Body of pancreas (tissue), 4 donors: Measurements from ENCODE around the gene GALNT14. TPM values are rescaled to one million over a fixed set of nuclear protein-coding genes. Genes with fewer than 3 reads are reported as not detected.
A peak's percentile ranks its signal among the peaks of the same experiment; 100 is the strongest.

Experiments used
- ATAC-seq: fragments of 150-250 bp; one replicate; pipeline ENCODE4 v1.9.1; 2016
- DNase-seq, 4 donors: peaks; one replicate each; pipeline ENCODE4 v3.0.0-alpha.2; 2019
- H3K27ac ChIP-seq, 4 donors: fragments of 200-600 bp; sonication (generic); 1 replicate in 3 of 4; 2 replicates in 1 of 4; pipeline versions ENCODE4 v1.5.1 to v1.6.1; 2016 to 2019; ENCODE audit warnings: mild to moderate bottlenecking in 1 of 4, mixed read lengths in 1 of 4, moderate library complexity in 1 of 4
- H3K27me3 ChIP-seq, 2 donors: fragments of 200-600 bp; sonication (generic); one replicate each; pipeline ENCODE4 v1.6.0; 2016; ENCODE audit warnings: mild to moderate bottlenecking in 1 of 2
- H3K36me3 ChIP-seq, 2 donors: fragments of 200-600 bp; sonication (generic); replicated peaks in 1 of 2; 2 replicates each; pipeline ENCODE4 v1.5.1; 2016; ENCODE audit warnings: low read depth in 2 of 2; ENCODE audit not compliant: insufficient read depth in 1 of 2
- H3K4me1 ChIP-seq: fragments of 200-600 bp; sonication (generic); one replicate; pipeline ENCODE4 v1.6.0; 2016
- H3K4me3 ChIP-seq, 2 donors: fragments of 200-600 bp; sonication (generic); 1 replicate in 1 of 2; 2 replicates in 1 of 2; pipeline ENCODE4 v1.5.1; 2016 to 2019
- H3K9me3 ChIP-seq, 3 donors: fragments of 200-600 bp; sonication (generic); 1 replicate in 2 of 3; 2 replicates in 1 of 3; pipeline ENCODE4 v1.5.1; 2016
- CTCF ChIP-seq, 7 experiments: fragments of 450-650 bp in 4 of 7; fragments of 200-600 bp in 3 of 7; sonication (generic) in 3 of 7; IDR thresholded peaks; one replicate each; pipeline ENCODE4 v1.5.1; 2016 to 2019; ENCODE audit warnings: antibody characterized with exemption in 7 of 7
- POLR2A ChIP-seq, 3 donors: fragments of 450-650 bp; IDR thresholded peaks; one replicate each; pipeline ENCODE4 v1.6.1; 2016; ENCODE audit warnings: antibody characterized with exemption in 3 of 3, mild to moderate bottlenecking in 2 of 3
- WGBS, 2 donors: methylation state at CpG; one replicate each; pipeline ENCODE4 v1.1.5; 2017; 5-methylcytosine and 5-hydroxymethylcytosine counted together
- intact Hi-C: fragments of 100-400 bp; cut with DNase I; formaldehyde crosslinking; loops from one replicate; pipeline ENCODE4 v1.15.1; 2023
- total RNA-seq, 2 donors: library from RNA; depleted of rRNA; stranded (reverse); fragments of >200 nt; gene quantifications; one replicate each; pipeline ENCODE4 v1.1.0, GENCODE V29; 2016

Gene GALNT14
- total RNA-seq, 2 donors from 2014 or later = 2.6 to 6.7 TPM

- no peaks in the 10 kb centered on the region for H3K4me1 ChIP-seq
- DNase-seq (peak in 1 of 4 donors; percentile 13), ATAC-seq (no peak)
- 66 to 73% methylated on average over 3 of the region's 3 CpGs for WGBS, 2 donors
- H3K36me3 ChIP-seq = no peaks in the 10 kb centered on the region
- no peak overlapping the region for H3K4me3 ChIP-seq
- TF ChIP-seq POLR2A (IDR thresholded peaks at IDR 0.05) (no peak), CTCF (IDR thresholded peaks at IDR 0.05) (no peak)
- intact Hi-C loops = no loop called here
- peaks cover 0 to 7% (median 0%) of the 10 kb centered on the region in 3 donors for H3K9me3 ChIP-seq
- no peak overlapping the region for H3K27ac ChIP-seq
- no peaks in the 10 kb centered on the region for H3K27me3 ChIP-seq
These were observed 105.8 kb downstream of the GALNT14 start for GRCh38 chr2:31032475-31032874.

DNA sequence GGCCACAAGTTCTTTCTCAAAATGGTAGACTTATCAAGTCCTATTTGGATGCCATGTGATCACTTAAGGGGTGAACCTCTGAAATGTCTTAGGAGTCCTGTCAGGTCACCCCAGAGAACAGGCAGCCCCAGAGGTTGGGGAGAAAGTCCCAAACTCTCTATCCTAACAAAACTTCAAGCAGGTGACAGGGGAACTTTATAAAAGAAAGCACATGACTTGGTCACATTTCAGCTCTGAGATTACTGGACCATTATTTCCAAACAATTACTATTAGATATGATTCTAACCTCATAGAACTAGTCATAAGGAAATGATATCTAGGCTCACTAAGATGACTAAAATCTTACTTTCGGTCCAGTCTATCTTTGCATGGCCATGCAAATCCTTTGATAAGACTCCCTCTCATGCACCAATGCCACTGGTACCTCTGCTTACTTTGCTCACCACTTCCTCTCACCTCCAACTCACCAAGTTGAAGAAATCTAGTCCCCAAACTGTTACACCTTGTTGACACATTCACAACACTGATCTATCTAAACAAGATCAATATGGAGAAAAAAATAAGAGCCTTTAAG, 107.0 kb downstream of the GALNT14 start:
- Histone ChIP-seq H3K4me1 (no peaks in the 10 kb centered on the region), H3K36me3 (no peaks in the 10 kb centered on the region), H3K27ac (no peak overlapping the region), H3K4me3 (no peak overlapping the region), H3K9me3 (peaks cover 0 to 2% (median 0%) of the 10 kb centered on the region in 3 donors), H3K27me3 (no peaks in the 10 kb centered on the region)
- WGBS, 2 donors = 37 to 75% methylated on average over 1 of the region's 1 CpG
- no peak for TF ChIP-seq CTCF (IDR thresholded peaks at IDR 0.05)
- TF ChIP-seq POLR2A (IDR thresholded peaks at IDR 0.05) = no peak
- intact Hi-C loops = no loop called here
- ATAC-seq (no peak), DNase-seq (no peak)

DNA sequence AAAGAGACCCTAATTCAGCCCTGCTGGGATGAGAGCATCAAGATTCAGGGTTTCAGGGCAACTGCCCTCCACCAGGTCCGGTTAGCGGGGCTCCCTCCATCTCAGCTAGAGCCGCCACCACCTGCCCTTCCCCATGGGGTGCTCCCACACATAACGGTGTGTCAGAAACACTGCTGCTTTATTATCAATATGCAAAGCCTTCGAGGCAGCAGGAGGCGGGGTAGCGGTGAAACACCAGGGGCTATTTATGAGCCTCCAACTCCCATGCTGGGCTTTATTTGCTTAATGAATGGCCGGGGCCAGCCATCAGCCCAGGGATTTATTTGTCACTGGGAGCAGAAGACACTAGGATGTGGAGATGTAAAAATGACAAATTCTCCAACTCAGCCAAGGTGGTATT, 109.8 kb downstream of the GALNT14 start:
- intact Hi-C loops = no loop called here
- DNase-seq (no peak), ATAC-seq (no peak)
- Histone ChIP-seq H3K4me1 (no peaks in the 10 kb centered on the region), H3K27me3 (no peaks in the 10 kb centered on the region), H3K36me3 (no peaks in the 10 kb centered on the region), H3K27ac (no peak overlapping the region), H3K9me3 (no peaks in the 10 kb centered on the region), H3K4me3 (no peak overlapping the region)
- TF ChIP-seq CTCF (IDR thresholded peaks at IDR 0.05) = no peak
- TF ChIP-seq POLR2A (IDR thresholded peaks at IDR 0.05) = no peak
- 39 to 58% methylated on average over 8 of the region's 8 CpGs for WGBS, 2 donors

DNA sequence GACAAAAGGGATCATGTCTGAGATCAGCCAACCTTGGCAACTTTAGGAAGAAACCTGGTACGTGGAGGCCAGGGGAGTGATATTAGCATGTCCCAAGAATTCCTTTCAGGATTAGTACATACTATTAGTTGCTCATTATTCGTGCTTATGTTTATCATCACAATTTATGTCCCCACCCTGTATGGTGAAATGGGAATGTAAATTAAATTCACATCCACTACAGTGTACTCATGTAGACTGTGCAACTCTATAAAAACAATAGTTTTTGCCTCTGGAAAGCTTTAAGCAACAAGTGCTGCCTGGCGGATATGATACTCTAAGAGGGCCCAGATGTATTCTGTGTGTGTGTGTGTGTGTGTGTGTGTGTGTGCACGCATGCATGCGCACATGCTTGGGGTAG, 110.7 kb downstream of the GALNT14 start:
- Histone ChIP-seq H3K36me3 (no peaks in the 10 kb centered on the region), H3K4me1 (no peaks in the 10 kb centered on the region), H3K4me3 (no peak overlapping the region), H3K9me3 (no peaks in the 10 kb centered on the region), H3K27me3 (no peaks in the 10 kb centered on the region), H3K27ac (no peak overlapping the region)
- TF ChIP-seq POLR2A (IDR thresholded peaks at IDR 0.05) = no peak
- no peak for TF ChIP-seq CTCF (IDR thresholded peaks at IDR 0.05)
- WGBS, 2 donors = 82 to 93% methylated on average over 5 of the region's 5 CpGs
- intact Hi-C loops = no loop called here
- DNase-seq (no peak), ATAC-seq (no peak)

DNA sequence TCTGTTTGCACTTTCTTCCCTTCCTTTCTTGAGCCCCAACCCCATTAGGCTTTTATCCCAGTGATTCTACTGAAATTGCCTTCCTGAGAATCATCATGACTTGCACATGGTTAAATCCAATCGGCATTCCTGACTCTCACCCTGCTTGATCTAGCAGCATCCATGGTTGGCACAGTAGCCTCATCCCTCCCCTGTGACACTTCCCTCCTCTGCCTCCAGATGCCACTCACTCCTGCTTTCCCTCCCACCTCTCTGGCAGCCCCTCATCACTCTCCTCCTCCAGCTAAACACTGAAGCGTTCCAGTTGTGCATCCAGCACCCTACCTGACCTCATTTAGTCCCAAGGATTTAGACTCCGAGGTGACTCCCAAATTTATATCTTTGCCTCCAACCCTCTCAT, 114.7 kb downstream of the GALNT14 start:
- no peak for ATAC-seq
- WGBS, 2 donors = 77 to 85% methylated on average over 3 of the region's 3 CpGs

More for the DNA sequence above, 114.7 kb downstream of the GALNT14 start:
- Histone ChIP-seq H3K9me3 (no peaks in the 10 kb centered on the region), H3K4me3 (no peak overlapping the region), H3K4me1 (no peaks in the 10 kb centered on the region), H3K27ac (no peak overlapping the region), H3K36me3 (no peaks in the 10 kb centered on the region), H3K27me3 (no peaks in the 10 kb centered on the region)
- TF ChIP-seq POLR2A (IDR thresholded peaks at IDR 0.05) (no peak), CTCF (IDR thresholded peaks at IDR 0.05) (no peak)
- intact Hi-C loops = no loop called here
- no peak for DNase-seq
